GM12891 (cell line): ENCODE results near the gene RSPH3.

Experiments used
- PAX5 ChIP-seq: IDR thresholded peaks from 2 replicates; pipeline ENCODE4 v1.6.1; 2011; ENCODE audit warnings: low read length, moderate library complexity, mild to moderate bottlenecking; ENCODE audit not compliant: insufficient read depth, severe bottlenecking
- POLR2A ChIP-seq: IDR thresholded peaks from 2 replicates; pipeline ENCODE4 v1.6.1; 2011; ENCODE audit warnings: low read depth, low read length, control low read depth
- POLR2AphosphoS5 ChIP-seq: IDR thresholded peaks from 2 replicates; pipeline ENCODE4 v1.6.1; 2011; ENCODE audit warnings: low read depth, low read length, control low read depth
- POU2F2 ChIP-seq: IDR thresholded peaks from 2 replicates; pipeline ENCODE4 v1.6.1; 2011; ENCODE audit warnings: low read depth, mild to moderate bottlenecking, control low read depth, low read length, moderate library complexity
- TAF1 ChIP-seq: IDR thresholded peaks from 2 replicates; pipeline ENCODE4 v1.6.1; 2011; ENCODE audit warnings: low read depth, low read length, control low read depth

DNA sequence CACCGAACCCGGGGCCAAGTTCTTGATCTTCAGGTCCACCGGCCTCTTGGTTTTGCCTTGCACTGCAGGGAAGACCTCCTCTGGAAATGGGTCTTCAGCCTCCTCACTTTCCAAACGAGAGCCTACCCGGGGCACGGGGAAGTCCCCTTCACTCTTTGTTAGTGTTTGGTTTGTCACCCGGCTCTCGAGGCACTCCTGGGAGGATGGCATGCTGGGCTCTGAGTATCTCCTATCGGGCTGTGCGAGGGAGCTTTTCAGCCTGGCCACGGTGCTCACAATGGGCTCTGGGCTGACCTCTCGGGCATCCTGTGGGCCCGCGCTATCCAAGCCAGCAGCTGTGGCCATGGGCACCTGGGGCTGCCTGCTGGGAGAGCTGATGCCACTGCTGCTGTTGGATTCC is 36.7 kb upstream of the RSPH3 start:
- TF ChIP-seq POLR2AphosphoS5 (no peak), POLR2A (no peak), TAF1 (no peak), POU2F2 (no peak), PAX5 (no peak)
